ENCODE measurements around the gene POLDIP3. TPM values are rescaled to one million over a fixed set of nuclear protein-coding genes. Genes with fewer than 3 reads are reported as not detected.
A peak's percentile ranks its signal among the peaks of the same experiment; 100 is the strongest.

POLDIP3 gene
- total and polyA plus RNA-seq, 2 of the 4 experiments (the other 2 are of a cell fraction): 33.9 to 43.6 TPM

- Histone ChIP-seq H3K9me3 (ENCODE audit: control insufficient read depth, insufficient read depth, low read length) (no peaks in the 10 kb centered on the region), H4K20me1 (ENCODE audit: insufficient read depth, low read length) (peaks cover 42% of the 10 kb centered on the region), H3K4ac (ENCODE audit: low read depth, low read length) (peak within 1 kb of the TSS; percentile 99), H2BK15ac (ENCODE audit: low read depth, low read length) (peak within 1 kb of the TSS; percentile 35; the same call in 1 of the 3 replicates), H2AK9ac (replicated peaks; ENCODE audit: low read depth, low read length, poor library complexity) (peak within 1 kb of the TSS; percentile 100), H3K27ac (ENCODE audit: insufficient read depth, low read length) (peak within 1 kb of the TSS; percentile 85), H4K8ac (ENCODE audit: low read depth in 2 of 2, low read length in 2 of 2) (peak within 1 kb of the TSS; percentile 97 to 98), H3K9me1 (ENCODE audit: insufficient read depth, low read length) (peaks cover 17% of the 10 kb centered on the region), H3K4me2 (ENCODE audit: low read depth, low read length) (peak within 1 kb of the TSS; percentile 95), H3K36me3 (ENCODE audit: control insufficient read depth, insufficient read depth, low read length) (no peaks in the 10 kb centered on the region), H3K4me3 (ENCODE audit: insufficient read depth, low read depth, low read length) (peak within 1 kb of the TSS; percentile 85), H3K18ac (ENCODE audit: low read depth, low read length) (peak within 1 kb of the TSS; percentile 53), H2BK120ac (ENCODE audit: low read depth, low read length) (peak within 1 kb of the TSS; percentile 80), H3K79me1 (ENCODE audit: low read depth in 1 of 2, low read length in 2 of 2) (peaks cover 4 to 50% of the 10 kb centered on the region in 2 experiments; a peak in 2 of 4 replicates), H4K5ac (ENCODE audit: low read depth, low read length) (peak within 1 kb of the TSS; percentile 82), H4K91ac (ENCODE audit: insufficient read depth, low read depth, low read length) (peak within 1 kb of the TSS; percentile 93), H2BK20ac (ENCODE audit: low read depth, low read length) (peak within 1 kb of the TSS; percentile 75; the same call in 1 of the 2 replicates), H3K23ac (ENCODE audit: low read depth, low read length) (peak within 1 kb of the TSS; percentile 99), H3K27me3 (ENCODE audit: control insufficient read depth, insufficient read depth, low read length) (no peaks in the 10 kb centered on the region), H2BK5ac (ENCODE audit: low read depth, low read length, poor library complexity, severe bottlenecking) (peak within 1 kb of the TSS; percentile 90), H2AK5ac (ENCODE audit: low read depth, low read length) (peak within 1 kb of the TSS; percentile 100), H3K14ac (replicated peaks; ENCODE audit: low read depth, low read length) (peak within 1 kb of the TSS; percentile 100), H3K4me1 (ENCODE audit: control insufficient read depth, insufficient read depth, low read length) (peaks cover 39% of the 10 kb centered on the region), H3K9ac (ENCODE audit: low read depth, low read length) (peak within 1 kb of the TSS; percentile 98), H3K56ac (ENCODE audit: extremely low read depth, insufficient read depth, low read length) (peak within 1 kb of the TSS; percentile 82), H2AFZ (replicated peaks; ENCODE audit: low read length, poor library complexity) (peak within 1 kb of the TSS; percentile 98)
- in situ Hi-C loops (cut with MboI; ENCODE audit: low sequenced_read_pairs) (loop anchor here (5.0 kb wide), 1 partner anchor 168 kb away; no protein-coding TSS in a partner anchor), dilution Hi-C loops (cut with HindIII; ENCODE audit: low sequenced_read_pairs, unreplicated experiment) (no loop called here), intact Hi-C loops (cut with micrococcal nuclease) (no loop called here)
- BruUV-seq (replicated peaks): no TSS peak
- WGBS, 2 experiments (ENCODE audit: extremely low coverage in 2 of 2, insufficient read length in 1 of 2): 4% methylated on average over 13 of the region's 81 CpGs; no CpG with 5 or more reads in 1 of the 2 experiments
- POLR2A ChIA-PET (ENCODE audit: unreplicated experiment): interaction anchor here (0.5 to 0.8 kb wide), 4 partner anchors 14 to 382 kb away, joined by 3 to 7 read pairs (median 4); partner anchors contain the start of gene POLDIP3
- TF ChIP-seq MAZ (IDR thresholded peaks at IDR 0.05; ENCODE audit: borderline replicate concordance, low read depth, low read length): 0 out of 2 replicates have a peak, but pooled peaks have one; percentile 6
- no peak for TF ChIP-seq CTCF (conservative IDR thresholded peaks at IDR 0.05; ENCODE audit: low read depth, low read length)
- CTCF ChIA-PET: interaction anchor here (0.6 to 0.8 kb wide), 4 partner anchors 12 to 59 kb away, joined by 3 read pairs; no protein-coding TSS in a partner anchor
- ATAC-seq (ENCODE audit: low read depth) (peak; percentile 92), DNase-seq (peak; percentile 73)
Measured at GRCh38 chr22:42649246-42650099, 34.8 kb upstream of the POLDIP3 start, which contains the start of gene CYB5R3. Gene CYB5R3, minus strand, starts transcription at chr22:42649392. Its CDS starts 77 bp downstream, at chr22:42649315.
